SH-SY5Y (cell line): ENCODE data around the gene OAS2.

ENCODE experiments used
- GATA2 ChIP-seq: IDR thresholded peaks from 2 replicates; pipeline ENCODE4 v1.6.1; 2011; ENCODE audit warnings: mild to moderate bottlenecking, low read depth, low read length
- GATA3 ChIP-seq: IDR thresholded peaks from 2 replicates; pipeline ENCODE4 v1.6.1; 2011; ENCODE audit warnings: low read depth, mild to moderate bottlenecking, low read length, moderate library complexity

- no peak for TF ChIP-seq GATA2
- no peak for TF ChIP-seq GATA3
These were observed 38.4 kb upstream of the OAS2 start for GRCh38 chr12:112939761-112940381.
